Measurements from ENCODE around the gene GRIN3B. TPM values are rescaled to one million over a fixed set of nuclear protein-coding genes. Genes with fewer than 3 reads are reported as not detected.
A peak's percentile ranks its signal among the peaks of the same experiment; 100 is the strongest.

GRIN3B gene
- total and polyA plus RNA-seq, 10 of the 15 experiments (the other 5 are each of a cell fraction or from before 2014, with no cell fraction given) = 0.15 TPM; not detected in 9

- TF ChIP-seq NFIC (IDR thresholded peaks at IDR 0.05; ENCODE audit: low read depth, low read length) (no peak), NR2C1 (IDR thresholded peaks at IDR 0.05) (no peak), NR2F1 (conservative IDR thresholded peaks at IDR 0.05) (peak; percentile 67), ZNF384 (IDR thresholded peaks at IDR 0.05; ENCODE audit: borderline replicate concordance, low read depth, low read length) (no peak), ZNF687 (IDR thresholded peaks at IDR 0.05) (no peak), MYC (IDR thresholded peaks at IDR 0.05; ENCODE audit: insufficient read depth, insufficient read length, insufficient replicate concordance, low read length, severe bottlenecking) (no peak), MLLT1 (IDR thresholded peaks at IDR 0.05) (no peak), ESRRA (IDR thresholded peaks at IDR 0.05; ENCODE audit: low read length) (no peak)
These were observed 17.1 kb downstream of the GRIN3B start (continued) for GRCh38 chr19:1017115-1017905.

Data from GM12878 (cell line).